ENCODE measurements around the gene SLC44A1. TPM values are rescaled to one million over a fixed set of nuclear protein-coding genes. Genes with fewer than 3 reads are reported as not detected.

Gene SLC44A1
- total and polyA plus RNA-seq, 9 donors = 12.4 to 20.8 (median 15.5) TPM

- WGBS (ENCODE audit: insufficient coverage) = no CpG with 5 or more reads among the region's 4 CpGs
- H3K4me3 ChIP-seq (ENCODE audit: low read length) = no peak overlapping the region
- DNase-seq = no peak
These were observed 118.0 kb downstream of the SLC44A1 start for GRCh38 chr9:105362470-105362869.

DNA sequence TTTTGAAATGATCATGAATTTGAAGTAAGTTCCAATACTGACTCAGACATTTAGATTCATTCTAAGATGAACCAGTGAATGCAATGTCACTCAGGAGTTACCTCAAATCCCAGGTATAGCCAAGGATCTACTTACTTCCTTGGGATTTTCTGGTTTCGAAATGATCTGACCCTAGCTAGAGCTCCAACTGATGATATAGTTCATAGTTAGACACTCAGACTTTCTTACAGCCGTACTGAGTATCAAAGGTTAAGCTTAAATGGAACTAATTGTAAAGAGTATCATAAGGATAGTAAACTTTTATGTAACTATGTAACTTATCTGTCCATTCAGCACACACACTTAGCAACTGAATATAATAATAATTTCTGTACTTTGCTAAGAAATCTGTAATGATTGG lies 119.4 kb downstream of the SLC44A1 start:
- no CpG with 5 or more reads among the region's 2 CpGs for WGBS (ENCODE audit: insufficient coverage)
- Histone ChIP-seq H3K36me3 (ENCODE audit: control insufficient read depth, insufficient read depth, low read length) (no peaks in the 10 kb centered on the region), H3K4me1 (ENCODE audit: control insufficient read depth, insufficient read depth, low read length) (no peaks in the 10 kb centered on the region), H3K27me3 (ENCODE audit: control insufficient read depth, insufficient read depth, low read length) (no peaks in the 10 kb centered on the region), H3K4me3 (ENCODE audit: low read length) (no peak overlapping the region), H3K27ac (ENCODE audit: low read length) (no peak overlapping the region), H3K9me3 (replicated peaks; ENCODE audit: control insufficient read depth, low read depth, low read length) (no peaks in the 10 kb centered on the region)
- no peak for DNase-seq

More at GRCh38 chr9:105362470-105362869, 118.0 kb downstream of the SLC44A1 start:
- H3K27ac ChIP-seq (ENCODE audit: low read length) = no peak overlapping the region
- H3K4me1 ChIP-seq (ENCODE audit: control insufficient read depth, insufficient read depth, low read length) = no peaks in the 10 kb centered on the region
- no peaks in the 10 kb centered on the region for H3K9me3 ChIP-seq (replicated peaks; ENCODE audit: control insufficient read depth, low read depth, low read length)
- H3K36me3 ChIP-seq (ENCODE audit: control insufficient read depth, insufficient read depth, low read length) = no peaks in the 10 kb centered on the region
- no peaks in the 10 kb centered on the region for H3K27me3 ChIP-seq (ENCODE audit: control insufficient read depth, insufficient read depth, low read length)

- H3K27ac ChIP-seq (ENCODE audit: low read length) = no peak overlapping the region
- H3K27me3 ChIP-seq (ENCODE audit: control insufficient read depth, insufficient read depth, low read length) = no peaks in the 10 kb centered on the region
- WGBS (ENCODE audit: insufficient coverage) = 83% methylated on average over 1 of the region's 3 CpGs
- no peaks in the 10 kb centered on the region for H3K9me3 ChIP-seq (replicated peaks; ENCODE audit: control insufficient read depth, low read depth, low read length)
- H3K4me1 ChIP-seq (ENCODE audit: control insufficient read depth, insufficient read depth, low read length) = no peaks in the 10 kb centered on the region
- H3K4me3 ChIP-seq (ENCODE audit: low read length) = no peak overlapping the region
- no peaks in the 10 kb centered on the region for H3K36me3 ChIP-seq (ENCODE audit: control insufficient read depth, insufficient read depth, low read length)
- no peak for DNase-seq
These were observed 125.5 kb downstream of the SLC44A1 start for GRCh38 chr9:105369911-105370310.

DNA sequence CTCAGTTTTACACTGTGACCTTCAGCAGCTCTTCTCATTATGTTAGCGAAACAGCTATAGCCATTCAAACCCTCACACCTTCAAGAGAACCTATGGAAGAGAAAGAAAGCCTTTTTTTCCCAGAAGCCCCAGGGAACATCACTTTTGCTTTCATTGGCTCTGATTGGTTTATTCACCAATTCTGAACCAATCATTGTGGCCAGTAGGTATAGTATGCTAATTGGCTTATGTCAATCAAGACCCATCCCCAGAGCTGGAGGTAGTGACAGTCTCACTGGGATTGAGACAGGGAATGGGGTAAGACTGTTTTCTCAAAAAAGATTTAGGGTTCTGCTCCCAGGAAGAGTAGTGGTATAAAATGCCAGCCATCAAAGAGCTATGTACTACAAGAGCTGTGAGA lies 129.3 kb downstream of the SLC44A1 start:
- DNase-seq = no peak
- Histone ChIP-seq H3K4me3 (ENCODE audit: low read length) (no peak overlapping the region), H3K9me3 (replicated peaks; ENCODE audit: control insufficient read depth, low read depth, low read length) (no peaks in the 10 kb centered on the region), H3K4me1 (ENCODE audit: control insufficient read depth, insufficient read depth, low read length) (no peaks in the 10 kb centered on the region), H3K27ac (ENCODE audit: low read length) (no peak overlapping the region), H3K36me3 (ENCODE audit: control insufficient read depth, insufficient read depth, low read length) (no peaks in the 10 kb centered on the region), H3K27me3 (ENCODE audit: control insufficient read depth, insufficient read depth, low read length) (no peaks in the 10 kb centered on the region)
- WGBS (ENCODE audit: insufficient coverage) = no CpG with 5 or more reads among the region's 1 CpG

DNA sequence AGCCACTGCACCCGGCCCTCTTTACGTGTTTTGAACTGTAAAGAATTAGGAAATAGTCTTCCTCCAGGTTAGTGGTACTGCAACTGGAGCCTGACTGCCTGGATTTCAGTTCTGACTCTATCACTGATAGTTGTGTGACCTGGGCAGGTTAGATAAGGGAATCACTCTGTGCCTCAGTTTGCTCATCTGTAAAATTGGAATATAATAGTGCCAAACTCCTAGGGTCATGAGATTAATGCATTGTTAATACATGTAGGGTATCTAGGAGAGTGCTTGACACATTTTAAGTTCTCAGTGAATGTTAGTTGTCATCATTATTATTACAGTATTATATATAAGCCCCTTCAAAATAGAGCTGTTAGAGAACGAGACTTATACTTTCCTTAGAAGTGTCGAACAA lies 130.9 kb downstream of the SLC44A1 start:
- Histone ChIP-seq H3K27ac (ENCODE audit: low read length) (no peak overlapping the region), H3K4me3 (ENCODE audit: low read length) (no peak overlapping the region), H3K27me3 (ENCODE audit: control insufficient read depth, insufficient read depth, low read length) (no peaks in the 10 kb centered on the region), H3K4me1 (ENCODE audit: control insufficient read depth, insufficient read depth, low read length) (no peaks in the 10 kb centered on the region), H3K36me3 (ENCODE audit: control insufficient read depth, insufficient read depth, low read length) (no peaks in the 10 kb centered on the region), H3K9me3 (replicated peaks; ENCODE audit: control insufficient read depth, low read depth, low read length) (no peaks in the 10 kb centered on the region)
- WGBS (ENCODE audit: insufficient coverage) = 100% methylated on average over 1 of the region's 4 CpGs
- no peak for DNase-seq

DNA sequence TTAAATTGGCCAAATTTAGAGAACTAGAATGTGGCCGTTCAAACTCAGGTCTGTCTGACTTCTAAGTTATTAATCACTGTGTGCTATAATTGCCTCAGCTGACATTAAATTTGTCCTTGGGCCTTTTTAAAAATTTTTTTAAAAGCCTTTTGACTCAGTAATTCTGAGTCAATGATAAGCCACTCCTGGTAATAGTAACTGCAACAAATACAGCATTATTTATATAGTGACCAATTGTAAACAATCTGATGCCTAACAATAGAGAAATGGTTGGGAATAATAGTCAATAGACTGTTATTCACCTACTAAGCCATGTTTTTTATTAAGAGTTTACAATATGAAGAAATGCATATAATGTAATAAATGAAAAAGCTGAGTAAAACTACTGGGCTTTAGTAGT lies 132.4 kb downstream of the SLC44A1 start:
- H3K27ac ChIP-seq (ENCODE audit: low read length) = no peak overlapping the region
- H3K4me1 ChIP-seq (ENCODE audit: control insufficient read depth, insufficient read depth, low read length) = no peaks in the 10 kb centered on the region
- no peak overlapping the region for H3K4me3 ChIP-seq (ENCODE audit: low read length)
- WGBS (ENCODE audit: insufficient coverage) = no CpG with 5 or more reads among the region's 1 CpG
- H3K9me3 ChIP-seq (replicated peaks; ENCODE audit: control insufficient read depth, low read depth, low read length) = no peaks in the 10 kb centered on the region
- H3K36me3 ChIP-seq (ENCODE audit: control insufficient read depth, insufficient read depth, low read length) = no peaks in the 10 kb centered on the region
- no peaks in the 10 kb centered on the region for H3K27me3 ChIP-seq (ENCODE audit: control insufficient read depth, insufficient read depth, low read length)
- DNase-seq = no peak

- no peaks in the 10 kb centered on the region for H3K36me3 ChIP-seq (ENCODE audit: control insufficient read depth, insufficient read depth, low read length)
- no CpG with 5 or more reads among the region's 9 CpGs for WGBS (ENCODE audit: insufficient coverage)
- no peaks in the 10 kb centered on the region for H3K4me1 ChIP-seq (ENCODE audit: control insufficient read depth, insufficient read depth, low read length)
- no peaks in the 10 kb centered on the region for H3K9me3 ChIP-seq (replicated peaks; ENCODE audit: control insufficient read depth, low read depth, low read length)
- H3K4me3 ChIP-seq (ENCODE audit: low read length) = peak overlapping the region; percentile 28
- no peak overlapping the region for H3K27ac ChIP-seq (ENCODE audit: low read length)
- no peaks in the 10 kb centered on the region for H3K27me3 ChIP-seq (ENCODE audit: control insufficient read depth, insufficient read depth, low read length)
- peak; percentile 74 for DNase-seq
These were observed 141.0 kb downstream of the SLC44A1 start for GRCh38 chr9:105385381-105385985.

- Histone ChIP-seq H3K4me3 (ENCODE audit: low read length) (no peak overlapping the region), H3K36me3 (ENCODE audit: control insufficient read depth, insufficient read depth, low read length) (no peaks in the 10 kb centered on the region), H3K4me1 (ENCODE audit: control insufficient read depth, insufficient read depth, low read length) (no peaks in the 10 kb centered on the region), H3K27me3 (ENCODE audit: control insufficient read depth, insufficient read depth, low read length) (no peaks in the 10 kb centered on the region), H3K27ac (ENCODE audit: low read length) (no peak overlapping the region), H3K9me3 (replicated peaks; ENCODE audit: control insufficient read depth, low read depth, low read length) (no peaks in the 10 kb centered on the region)
- DNase-seq = no peak
- 72% methylated on average over 2 of the region's 6 CpGs for WGBS (ENCODE audit: insufficient coverage)
These were observed 145.3 kb downstream of the SLC44A1 start for GRCh38 chr9:105389796-105390195.

GRCh38 chr9:105390871-105391270 lies 146.4 kb downstream of the SLC44A1 start:
- no CpG with 5 or more reads among the region's 3 CpGs for WGBS (ENCODE audit: insufficient coverage)
- H3K4me3 ChIP-seq (ENCODE audit: low read length) = no peak overlapping the region
- H3K27me3 ChIP-seq (ENCODE audit: control insufficient read depth, insufficient read depth, low read length) = no peaks in the 10 kb centered on the region

GRCh38 chr9:105391288-105391687 lies 146.8 kb downstream of the SLC44A1 start:
- no peaks in the 10 kb centered on the region for H3K9me3 ChIP-seq (replicated peaks; ENCODE audit: control insufficient read depth, low read depth, low read length)
- no CpG with 5 or more reads among the region's 1 CpG for whole genome bisulfite sequencing (ENCODE audit: insufficient coverage)
- H3K36me3 ChIP-seq (ENCODE audit: control insufficient read depth, insufficient read depth, low read length) = no peaks in the 10 kb centered on the region
- no peaks in the 10 kb centered on the region for H3K4me1 ChIP-seq (ENCODE audit: control insufficient read depth, insufficient read depth, low read length)
- H3K4me3 ChIP-seq (ENCODE audit: low read length) = no peak overlapping the region
- no peak overlapping the region for H3K27ac ChIP-seq (ENCODE audit: low read length)
- H3K27me3 ChIP-seq (ENCODE audit: control insufficient read depth, insufficient read depth, low read length) = no peaks in the 10 kb centered on the region
- DNase-seq = no peak

More at GRCh38 chr9:105390871-105391270, 146.4 kb downstream of the SLC44A1 start:
- Histone ChIP-seq H3K27ac (ENCODE audit: low read length) (no peak overlapping the region), H3K36me3 (ENCODE audit: control insufficient read depth, insufficient read depth, low read length) (no peaks in the 10 kb centered on the region), H3K9me3 (replicated peaks; ENCODE audit: control insufficient read depth, low read depth, low read length) (no peaks in the 10 kb centered on the region), H3K4me1 (ENCODE audit: control insufficient read depth, insufficient read depth, low read length) (no peaks in the 10 kb centered on the region)
- no peak for DNase-seq

DNA sequence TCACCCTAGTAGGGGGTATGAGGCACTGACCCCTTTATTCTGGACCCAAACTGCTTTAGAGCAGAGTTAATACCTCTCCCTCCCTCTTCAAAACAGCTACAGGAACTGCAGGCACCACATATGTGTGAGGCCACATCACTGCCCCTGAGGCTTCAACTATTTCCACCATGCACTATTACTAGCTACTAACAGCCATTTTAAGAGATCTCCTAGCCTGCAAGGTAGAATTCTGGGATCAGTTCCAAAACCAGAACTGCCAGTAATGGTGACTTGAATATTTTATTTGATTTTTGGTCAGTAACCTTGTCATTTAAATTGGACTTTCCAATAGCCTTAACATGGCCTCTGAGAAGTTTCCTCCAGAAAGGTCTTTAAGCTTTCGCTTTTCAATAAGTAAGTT lies 148.1 kb downstream of the SLC44A1 start:
- DNase-seq = no peak
- Histone ChIP-seq H3K27me3 (ENCODE audit: control insufficient read depth, insufficient read depth, low read length) (no peaks in the 10 kb centered on the region), H3K27ac (ENCODE audit: low read length) (no peak overlapping the region), H3K9me3 (replicated peaks; ENCODE audit: control insufficient read depth, low read depth, low read length) (no peaks in the 10 kb centered on the region), H3K36me3 (ENCODE audit: control insufficient read depth, insufficient read depth, low read length) (no peaks in the 10 kb centered on the region), H3K4me1 (ENCODE audit: control insufficient read depth, insufficient read depth, low read length) (no peaks in the 10 kb centered on the region), H3K4me3 (ENCODE audit: low read length) (no peak overlapping the region)
- WGBS (ENCODE audit: insufficient coverage) = no CpG with 5 or more reads among the region's 1 CpG
